Measurements from ENCODE around the gene SH2D6. TPM values are rescaled to one million over a fixed set of nuclear protein-coding genes. Genes with fewer than 3 reads are reported as not detected.

Gene SH2D6
- total and polyA plus RNA-seq, 9 of the 15 experiments (the other 6 are each of a cell fraction or from before 2014, with no cell fraction given): 0.07 to 0.76 (median 0.33) TPM; not detected in 2

DNA sequence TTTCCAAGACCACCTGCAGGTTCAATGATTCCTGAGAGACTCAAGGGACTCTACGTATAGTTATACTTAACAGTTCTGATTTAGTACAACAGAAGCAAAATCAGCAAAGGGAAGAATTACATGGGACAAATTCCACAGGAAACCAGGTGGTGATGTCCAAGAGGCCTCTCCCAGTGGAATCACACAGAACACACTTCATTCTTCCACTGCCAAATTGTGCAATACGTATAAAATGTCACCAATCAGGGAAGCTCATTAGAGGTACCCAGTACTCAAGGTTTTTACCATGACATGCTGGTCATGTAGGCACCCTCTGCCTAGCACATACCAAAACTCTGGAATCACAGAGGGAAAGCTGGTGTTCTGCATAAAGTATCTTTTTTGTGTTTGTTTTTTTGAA, 30.8 kb upstream of the SH2D6 start:
- no peaks in the 10 kb centered on the region for H3K27me3 ChIP-seq (ENCODE audit: control insufficient read depth in 2 of 2, insufficient read depth in 2 of 2, low read length in 2 of 2)
- 85% methylated on average over 2 of the region's 2 CpGs for WGBS (ENCODE audit: insufficient coverage, low coverage, missing lambda C conversion rate)
- ChIA-PET CTCF (ENCODE audit: low intra/inter-chr PET ratio) (no interaction called here), POLR2A (interaction anchor here (0.8 to 63.9 kb wide), 3 partner anchors 18 to 212 kb away, joined by 3 to 1576 read pairs (median 7); partner anchors contain the start of gene MAT2A)
- in situ Hi-C loops (cut with MboI): no loop called here
- no peaks in the 10 kb centered on the region for H3K9me3 ChIP-seq (replicated peaks; ENCODE audit: control insufficient read depth, insufficient read depth, low read depth, low read length)
- no peak overlapping the region for H3K4me3 ChIP-seq
- TF ChIP-seq SETDB1 (IDR thresholded peaks at IDR 0.05; ENCODE audit: low read length) (no peak), HNRNPL (IDR thresholded peaks at IDR 0.05; ENCODE audit: low read depth, low read length) (no peak), HSF4 (CRISPR knock-in tag; IDR thresholded peaks at IDR 0.05; ENCODE audit: borderline replicate concordance) (no peak), ZNF699 (CRISPR knock-in tag; IDR thresholded peaks at IDR 0.05; ENCODE audit: insufficient replicate concordance) (no peak), FOSL1 (tag; conservative IDR thresholded peaks at IDR 0.05) (no peak), CBX1 (IDR thresholded peaks at IDR 0.05; ENCODE audit: low read depth) (no peak), ZNF3 (CRISPR knock-in tag; IDR thresholded peaks at IDR 0.05) (no peak), ZNF584 (CRISPR knock-in tag; IDR thresholded peaks at IDR 0.05; ENCODE audit: low read depth) (no peak), ELF4 (CRISPR knock-in tag; IDR thresholded peaks at IDR 0.05) (no peak), FIP1L1 (IDR thresholded peaks at IDR 0.05; ENCODE audit: low read depth, low read length, poor library complexity, severe bottlenecking) (no peak), HLTF (IDR thresholded peaks at IDR 0.05) (no peak), MCM5 (IDR thresholded peaks at IDR 0.05; ENCODE audit: low read depth) (no peak), EHMT2 (IDR thresholded peaks at IDR 0.05) (no peak), BCL6 (CRISPR knock-in tag; IDR thresholded peaks at IDR 0.05) (no peak), ZEB2 (IDR thresholded peaks at IDR 0.05) (no peak), PRPF4 (IDR thresholded peaks at IDR 0.05; ENCODE audit: insufficient read depth, low read depth, low read length, poor library complexity, severe bottlenecking) (no peak), FOXJ3 (CRISPR knock-in tag; IDR thresholded peaks at IDR 0.05) (no peak), RBM22 (IDR thresholded peaks at IDR 0.05; ENCODE audit: low read depth, low read length, poor library complexity, severe bottlenecking) (no peak)
- TF ChIP-seq, protein P1, sequence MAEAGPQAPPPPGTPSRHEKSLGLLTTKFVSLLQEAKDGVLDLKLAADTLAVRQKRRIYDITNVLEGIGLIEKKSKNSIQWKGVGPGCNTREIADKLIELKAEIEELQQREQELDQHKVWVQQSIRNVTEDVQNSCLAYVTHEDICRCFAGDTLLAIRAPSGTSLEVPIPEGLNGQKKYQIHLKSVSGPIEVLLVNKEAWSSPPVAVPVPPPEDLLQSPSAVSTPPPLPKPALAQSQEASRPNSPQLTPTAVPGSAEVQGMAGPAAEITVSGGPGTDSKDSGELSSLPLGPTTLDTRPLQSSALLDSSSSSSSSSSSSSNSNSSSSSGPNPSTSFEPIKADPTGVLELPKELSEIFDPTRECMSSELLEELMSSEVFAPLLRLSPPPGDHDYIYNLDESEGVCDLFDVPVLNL (CRISPR knock-in tag; IDR thresholded peaks at IDR 0.05; ENCODE audit: low read depth): no peak
- TF ChIP-seq, protein P2, sequence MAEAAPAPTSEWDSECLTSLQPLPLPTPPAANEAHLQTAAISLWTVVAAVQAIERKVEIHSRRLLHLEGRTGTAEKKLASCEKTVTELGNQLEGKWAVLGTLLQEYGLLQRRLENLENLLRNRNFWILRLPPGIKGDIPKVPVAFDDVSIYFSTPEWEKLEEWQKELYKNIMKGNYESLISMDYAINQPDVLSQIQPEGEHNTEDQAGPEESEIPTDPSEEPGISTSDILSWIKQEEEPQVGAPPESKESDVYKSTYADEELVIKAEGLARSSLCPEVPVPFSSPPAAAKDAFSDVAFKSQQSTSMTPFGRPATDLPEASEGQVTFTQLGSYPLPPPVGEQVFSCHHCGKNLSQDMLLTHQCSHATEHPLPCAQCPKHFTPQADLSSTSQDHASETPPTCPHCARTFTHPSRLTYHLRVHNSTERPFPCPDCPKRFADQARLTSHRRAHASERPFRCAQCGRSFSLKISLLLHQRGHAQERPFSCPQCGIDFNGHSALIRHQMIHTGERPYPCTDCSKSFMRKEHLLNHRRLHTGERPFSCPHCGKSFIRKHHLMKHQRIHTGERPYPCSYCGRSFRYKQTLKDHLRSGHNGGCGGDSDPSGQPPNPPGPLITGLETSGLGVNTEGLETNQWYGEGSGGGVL (CRISPR knock-in tag; IDR thresholded peaks at IDR 0.05): no peak
- no TSS peak for BruUV-seq (replicated peaks)
- intact Hi-C loops (cut with micrococcal nuclease): no loop called here
- H3K4me1 ChIP-seq (replicated peaks in 1 of 2; ENCODE audit: control insufficient read depth in 2 of 2, insufficient read depth in 2 of 2, low read length in 2 of 2): peaks cover 2 to 5% of the 10 kb centered on the region in 2 experiments; a peak in 3 of 5 replicates
- H3K9ac ChIP-seq (ENCODE audit: insufficient read depth in 1 of 2, low read depth in 2 of 2, low read length in 2 of 2): no peak overlapping the region
- DNase-seq (ENCODE audit: extremely low read depth in 1 of 4, low spot score in 3 of 4) (no peak), ATAC-seq (no peak), FAIRE-seq (no peak)
- H4K20me1 ChIP-seq (replicated peaks; ENCODE audit: control insufficient read depth, insufficient read depth, low read length): no peaks in the 10 kb centered on the region
- no peaks in the 10 kb centered on the region for H3K79me2 ChIP-seq (ENCODE audit: control insufficient read depth, insufficient read depth, low read length)
- no peaks in the 10 kb centered on the region for H3K9me1 ChIP-seq (ENCODE audit: control insufficient read depth, insufficient read depth, low read length)
- H3K4me2 ChIP-seq (ENCODE audit: insufficient read depth, low read length): no peak overlapping the region
- H3K36me3 ChIP-seq (ENCODE audit: control insufficient read depth, insufficient read depth, low read length): peaks cover 17% of the 10 kb centered on the region; the same call in 2 of the 3 replicates
- H2AFZ ChIP-seq (ENCODE audit: low read depth, low read length): no peak overlapping the region
- H3K27ac ChIP-seq (ENCODE audit: extremely low read depth, low read depth, low read length): no peak overlapping the region

Measured in K562 (cell line).